Measurements from ENCODE around the gene ZNF112. TPM values are rescaled to one million over a fixed set of nuclear protein-coding genes. Genes with fewer than 3 reads are reported as not detected.
"Not testable (repeated sequence)": the region's sequence is repeated elsewhere in the genome, so short reads cannot be mapped to it uniquely, and the experiment has no call there.

ZNF112 gene
- not detected in 2 replicates for total RNA-seq

GRCh38 chr19:44356383-44357111, at the start of gene ZNF112:
TSS of gene ZNF112 (minus strand) at chr19:44356680. CDS start at chr19:44340539, 16,141 bp downstream.
- H3K27me3 Mint-ChIP-seq: no peaks in the 10 kb centered on the region
- H3K27ac Mint-ChIP-seq: no peak within 1 kb of the TSS
- DNase-seq: no peak
- H3K4me3 Mint-ChIP-seq: no peak within 1 kb of the TSS
- intact Hi-C loops (cut with micrococcal nuclease): no loop called here
- H3K4me1 Mint-ChIP-seq: no peaks in the 10 kb centered on the region
- H3K9me3 Mint-ChIP-seq: peaks cover 44% of the 10 kb centered on the region
- H3K36me3 Mint-ChIP-seq (ENCODE audit: low read depth): no peaks in the 10 kb centered on the region

- H3K9me3 Mint-ChIP-seq: peaks cover 16% of the 10 kb centered on the region
- H3K27ac Mint-ChIP-seq: no peak within 1 kb of the TSS
- peak; percentile 84 for DNase-seq
- peaks cover 4% of the 10 kb centered on the region for H3K36me3 Mint-ChIP-seq (ENCODE audit: low read depth)
- H3K4me3 Mint-ChIP-seq: peak within 1 kb of the TSS; percentile 77
- H3K27me3 Mint-ChIP-seq: no peaks in the 10 kb centered on the region
- H3K4me1 Mint-ChIP-seq: peaks cover 3% of the 10 kb centered on the region
- intact Hi-C loops (cut with micrococcal nuclease): no loop called here
Measured at GRCh38 chr19:44401139-44402115, 44.9 kb upstream of the ZNF112 start, which contains the start of gene ZNF285. TSS of gene ZNF285 (minus strand) at chr19:44401608. CDS start at chr19:44397213, 4,395 bp downstream.

- H3K4me3 Mint-ChIP-seq; intact Hi-C loops (cut with micrococcal nuclease): not testable (repeated sequence)
Measured at GRCh38 chr19:44389268-44389667, 32.8 kb upstream of the ZNF112 start.

GRCh38 chr19:44374789-44375188, 18.3 kb upstream of the ZNF112 start:
- Mint-ChIP-seq H3K27ac (no peak overlapping the region), H3K4me3 (no peak overlapping the region), H3K27me3 (no peaks in the 10 kb centered on the region), H3K9me3 (peaks cover 31% of the 10 kb centered on the region), H3K4me1 (no peaks in the 10 kb centered on the region), H3K36me3 (ENCODE audit: low read depth) (no peaks in the 10 kb centered on the region)
- intact Hi-C loops (cut with micrococcal nuclease): no loop called here
- DNase-seq: no peak

More at GRCh38 chr19:44389268-44389667, 32.8 kb upstream of the ZNF112 start:
- H3K4me1 Mint-ChIP-seq; H3K36me3 Mint-ChIP-seq (ENCODE audit: low read depth); DNase-seq; H3K27me3 Mint-ChIP-seq; H3K27ac Mint-ChIP-seq: not testable (repeated sequence)
- H3K9me3 Mint-ChIP-seq: peaks cover 50% of the 10 kb centered on the region

- intact Hi-C loops (cut with micrococcal nuclease): no loop called here
- no peak overlapping the region for H3K27ac Mint-ChIP-seq
- H3K27me3 Mint-ChIP-seq: no peaks in the 10 kb centered on the region
- H3K9me3 Mint-ChIP-seq: peaks cover 26% of the 10 kb centered on the region
- H3K36me3 Mint-ChIP-seq (ENCODE audit: low read depth): no peaks in the 10 kb centered on the region
- H3K4me1 Mint-ChIP-seq: no peaks in the 10 kb centered on the region
- H3K4me3 Mint-ChIP-seq: no peak overlapping the region
- DNase-seq: no peak
Measured at GRCh38 chr19:44371815-44372480, 15.5 kb upstream of the ZNF112 start.

DNA sequence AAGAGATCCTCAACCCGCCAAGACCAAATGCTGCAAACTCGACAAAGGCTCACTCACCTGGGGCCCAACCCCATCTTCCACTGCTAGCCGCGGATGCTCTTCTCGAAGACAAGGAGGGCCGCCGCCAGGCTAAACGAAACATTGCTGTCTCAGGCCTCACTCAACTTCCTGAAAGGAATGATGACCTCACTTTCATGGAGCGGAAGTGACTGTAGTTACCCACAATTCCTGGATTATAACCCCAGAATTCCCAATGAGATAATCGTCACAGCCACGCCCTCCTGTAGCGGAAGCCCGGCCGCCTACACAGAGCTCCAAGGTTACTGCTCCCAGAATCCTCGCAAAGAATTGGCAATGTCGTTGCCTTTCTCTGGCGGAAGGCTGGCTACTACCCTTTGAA, 10.5 kb upstream of the ZNF112 start:
- Mint-ChIP-seq H3K4me3 (no peak overlapping the region), H3K9me3 (peaks cover 20% of the 10 kb centered on the region), H3K27ac (no peak overlapping the region), H3K4me1 (no peaks in the 10 kb centered on the region), H3K27me3 (no peaks in the 10 kb centered on the region), H3K36me3 (ENCODE audit: low read depth) (no peaks in the 10 kb centered on the region)
- intact Hi-C loops (cut with micrococcal nuclease): no loop called here
- DNase-seq: no peak

DNA sequence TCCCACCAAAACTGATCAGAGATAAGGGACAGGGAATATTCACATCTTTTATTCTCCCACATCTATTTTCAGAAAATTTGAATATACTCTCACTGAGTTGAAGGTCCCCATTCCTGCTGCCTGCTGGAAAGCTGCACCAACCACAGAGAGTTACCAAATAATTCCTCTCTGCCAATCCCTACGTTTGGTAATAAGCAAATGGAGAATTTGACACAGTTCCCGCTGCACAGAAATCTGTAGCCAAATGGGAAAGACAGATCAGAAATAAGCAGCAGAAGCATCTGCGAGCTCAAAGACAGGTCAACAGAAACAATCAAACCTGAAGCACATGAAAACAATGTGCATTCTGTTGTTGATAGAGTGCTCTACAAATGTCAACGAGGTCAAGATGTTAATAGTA, 9.9 kb downstream of the ZNF112 start:
- intact Hi-C loops (cut with micrococcal nuclease): no loop called here
- Mint-ChIP-seq H3K4me1 (no peaks in the 10 kb centered on the region), H3K9me3 (peaks cover 18% of the 10 kb centered on the region), H3K36me3 (ENCODE audit: low read depth) (no peaks in the 10 kb centered on the region), H3K4me3 (no peak overlapping the region), H3K27ac (no peak overlapping the region), H3K27me3 (no peaks in the 10 kb centered on the region)
- no peak for DNase-seq

- Mint-ChIP-seq H3K36me3 (ENCODE audit: low read depth) (no peaks in the 10 kb centered on the region), H3K9me3 (peaks cover 17% of the 10 kb centered on the region), H3K4me3 (no peak overlapping the region), H3K4me1 (no peaks in the 10 kb centered on the region), H3K27ac (no peak overlapping the region), H3K27me3 (no peaks in the 10 kb centered on the region)
- intact Hi-C loops (cut with micrococcal nuclease): no loop called here
- DNase-seq: no peak
Measured at GRCh38 chr19:44345959-44346358, 10.5 kb downstream of the ZNF112 start.

- intact Hi-C loops (cut with micrococcal nuclease): no loop called here
- Mint-ChIP-seq H3K4me3 (no peak overlapping the region), H3K4me1 (no peaks in the 10 kb centered on the region), H3K36me3 (ENCODE audit: low read depth) (no peaks in the 10 kb centered on the region), H3K27ac (no peak overlapping the region), H3K9me3 (peaks cover 14% of the 10 kb centered on the region), H3K27me3 (no peaks in the 10 kb centered on the region)
- no peak for DNase-seq
Measured at GRCh38 chr19:44344255-44344654, 12.2 kb downstream of the ZNF112 start.

GRCh38 chr19:44341794-44342193, 14.7 kb downstream of the ZNF112 start:
- Mint-ChIP-seq H3K9me3 (peaks cover 12% of the 10 kb centered on the region), H3K27me3 (no peaks in the 10 kb centered on the region), H3K27ac (no peak overlapping the region), H3K4me3 (no peak overlapping the region), H3K36me3 (ENCODE audit: low read depth) (no peaks in the 10 kb centered on the region), H3K4me1 (no peaks in the 10 kb centered on the region)
- DNase-seq: no peak
- intact Hi-C loops (cut with micrococcal nuclease): no loop called here

- H3K27me3 Mint-ChIP-seq; H3K4me3 Mint-ChIP-seq; DNase-seq; intact Hi-C loops (cut with micrococcal nuclease); H3K36me3 Mint-ChIP-seq (ENCODE audit: low read depth); H3K27ac Mint-ChIP-seq; H3K4me1 Mint-ChIP-seq: not testable (repeated sequence)
- H3K9me3 Mint-ChIP-seq: peaks cover 28% of the 10 kb centered on the region
Measured at GRCh38 chr19:44334639-44335038, 21.8 kb downstream of the ZNF112 start.

- Mint-ChIP-seq H3K27me3 (no peaks in the 10 kb centered on the region), H3K27ac (no peak overlapping the region), H3K36me3 (ENCODE audit: low read depth) (no peaks in the 10 kb centered on the region), H3K9me3 (peaks cover 42% of the 10 kb centered on the region), H3K4me3 (no peak overlapping the region), H3K4me1 (no peaks in the 10 kb centered on the region)
- DNase-seq: no peak
- intact Hi-C loops (cut with micrococcal nuclease): no loop called here
Measured at GRCh38 chr19:44332145-44332544, 24.3 kb downstream of the ZNF112 start.

GRCh38 chr19:44315883-44316282, 40.6 kb downstream of the ZNF112 start:
- intact Hi-C loops (cut with micrococcal nuclease): no loop called here
- H3K4me3 Mint-ChIP-seq: no peak overlapping the region
- no peak overlapping the region for H3K27ac Mint-ChIP-seq
- H3K4me1 Mint-ChIP-seq: no peaks in the 10 kb centered on the region
- no peak for DNase-seq
- no peaks in the 10 kb centered on the region for H3K36me3 Mint-ChIP-seq (ENCODE audit: low read depth)
- no peaks in the 10 kb centered on the region for H3K27me3 Mint-ChIP-seq
- peaks cover 23% of the 10 kb centered on the region for H3K9me3 Mint-ChIP-seq

DNA sequence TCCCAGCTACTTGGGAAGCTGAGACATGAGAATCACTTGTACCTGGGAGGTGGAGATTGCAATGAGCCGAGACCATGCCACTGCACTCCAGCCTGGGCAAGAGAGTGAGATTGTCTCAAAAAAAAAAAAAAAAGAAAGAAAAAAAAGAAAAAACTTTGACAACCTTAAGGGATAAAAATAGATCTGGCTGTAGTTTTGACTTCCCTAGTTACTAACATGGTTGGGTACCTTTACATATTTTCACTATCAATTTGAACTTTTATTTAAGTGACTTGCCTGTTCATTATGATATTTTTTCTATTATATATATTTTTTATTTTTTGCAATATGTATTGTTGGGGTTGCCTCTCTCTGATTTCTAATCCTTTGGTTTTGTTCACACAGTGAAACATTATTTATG, 43.2 kb downstream of the ZNF112 start:
- no peaks in the 10 kb centered on the region for H3K27me3 Mint-ChIP-seq
- H3K9me3 Mint-ChIP-seq: peaks cover 29% of the 10 kb centered on the region
- H3K4me1 Mint-ChIP-seq: no peaks in the 10 kb centered on the region
- no peaks in the 10 kb centered on the region for H3K36me3 Mint-ChIP-seq (ENCODE audit: low read depth)
- no peak for DNase-seq
- H3K27ac Mint-ChIP-seq: no peak overlapping the region
- intact Hi-C loops (cut with micrococcal nuclease): no loop called here
- no peak overlapping the region for H3K4me3 Mint-ChIP-seq

Data from activated CD4-positive, alpha-beta T cell treated with anti-CD3 and anti-CD28 coated beads, Interleukin-2, amount 10 ng/mL, durations not matched to agents 24 days and 14 days (primary cell).